WI38 (cell line): ENCODE measurements around the gene FGF14.
"Not testable (repeated sequence)": the region's sequence is repeated elsewhere in the genome, so short reads cannot be mapped to it uniquely, and the experiment has no call there.

ENCODE experiments used
- H3K4me3 ChIP-seq: 2 replicates; pipeline ENCODE4 v1.5.1; 2011; ENCODE audit warnings: low read depth, mild to moderate bottlenecking, control low read depth, low read length
- TF ChIP-seq, protein P1 (sequence below): IDR thresholded peaks from 2 replicates; pipeline ENCODE4 v1.5.1; 2012; ENCODE audit warnings: low read depth, mild to moderate bottlenecking, control low read depth, low read length

FGF14 gene

DNA sequence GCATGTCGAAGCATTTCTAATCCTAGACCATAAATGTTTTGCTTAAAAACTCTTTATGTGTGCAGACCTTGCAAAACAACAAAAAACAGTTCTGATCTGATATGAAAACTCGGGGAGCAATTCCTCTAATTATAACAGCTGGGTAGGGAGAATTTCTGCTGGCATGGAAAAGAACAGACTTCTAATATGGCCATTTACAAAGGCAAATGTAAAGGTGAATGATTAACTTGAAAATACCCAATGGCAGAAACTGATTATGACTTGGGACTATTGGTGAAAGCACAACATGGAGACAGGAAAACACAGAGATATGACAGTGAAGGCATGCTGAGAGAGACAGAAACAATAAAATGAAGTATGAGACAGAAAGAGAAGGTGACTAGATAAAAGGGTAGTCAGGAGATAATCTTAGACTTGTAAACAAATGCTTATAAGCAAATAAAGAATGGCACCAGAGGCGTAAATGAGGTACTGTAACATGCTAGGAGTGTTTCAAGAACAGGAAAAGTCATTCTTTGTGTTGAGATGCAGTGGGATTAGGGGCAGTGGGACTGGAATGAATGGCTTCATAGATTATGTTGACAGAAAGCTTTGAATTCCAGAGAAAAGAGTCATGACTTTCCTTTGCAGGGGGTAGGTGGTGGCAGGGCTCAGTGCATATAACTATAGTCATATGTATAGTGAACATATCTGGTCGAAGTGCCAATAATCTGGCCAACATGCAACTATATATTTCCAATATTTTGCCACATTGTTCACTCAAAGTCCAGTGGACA, 556.4 kb downstream of the FGF14 start:
- H3K4me3 ChIP-seq, result no peak overlapping the region
- TF ChIP-seq, protein P1, sequence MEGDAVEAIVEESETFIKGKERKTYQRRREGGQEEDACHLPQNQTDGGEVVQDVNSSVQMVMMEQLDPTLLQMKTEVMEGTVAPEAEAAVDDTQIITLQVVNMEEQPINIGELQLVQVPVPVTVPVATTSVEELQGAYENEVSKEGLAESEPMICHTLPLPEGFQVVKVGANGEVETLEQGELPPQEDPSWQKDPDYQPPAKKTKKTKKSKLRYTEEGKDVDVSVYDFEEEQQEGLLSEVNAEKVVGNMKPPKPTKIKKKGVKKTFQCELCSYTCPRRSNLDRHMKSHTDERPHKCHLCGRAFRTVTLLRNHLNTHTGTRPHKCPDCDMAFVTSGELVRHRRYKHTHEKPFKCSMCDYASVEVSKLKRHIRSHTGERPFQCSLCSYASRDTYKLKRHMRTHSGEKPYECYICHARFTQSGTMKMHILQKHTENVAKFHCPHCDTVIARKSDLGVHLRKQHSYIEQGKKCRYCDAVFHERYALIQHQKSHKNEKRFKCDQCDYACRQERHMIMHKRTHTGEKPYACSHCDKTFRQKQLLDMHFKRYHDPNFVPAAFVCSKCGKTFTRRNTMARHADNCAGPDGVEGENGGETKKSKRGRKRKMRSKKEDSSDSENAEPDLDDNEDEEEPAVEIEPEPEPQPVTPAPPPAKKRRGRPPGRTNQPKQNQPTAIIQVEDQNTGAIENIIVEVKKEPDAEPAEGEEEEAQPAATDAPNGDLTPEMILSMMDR, result no peak

DNA sequence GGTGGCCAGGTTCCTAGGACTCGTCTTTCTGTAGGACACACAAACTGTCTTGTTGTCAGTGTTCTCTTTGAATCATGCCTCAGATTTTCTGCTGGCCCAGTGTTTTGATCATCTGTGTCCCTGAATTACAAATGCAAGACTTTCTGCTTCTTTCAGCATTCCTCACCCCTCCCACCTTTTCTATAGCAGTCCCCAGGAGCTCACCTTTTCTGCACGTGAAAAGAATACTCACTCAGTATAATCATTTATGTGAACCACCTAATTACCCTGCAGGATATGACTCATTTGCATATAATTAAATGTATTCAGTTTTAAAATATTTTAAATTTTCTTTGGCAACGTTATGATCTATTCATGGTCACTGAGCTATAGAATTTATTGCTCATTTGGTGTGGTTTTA, 560.1 kb downstream of the FGF14 start:
- TF ChIP-seq, protein P1, result no peak

DNA sequence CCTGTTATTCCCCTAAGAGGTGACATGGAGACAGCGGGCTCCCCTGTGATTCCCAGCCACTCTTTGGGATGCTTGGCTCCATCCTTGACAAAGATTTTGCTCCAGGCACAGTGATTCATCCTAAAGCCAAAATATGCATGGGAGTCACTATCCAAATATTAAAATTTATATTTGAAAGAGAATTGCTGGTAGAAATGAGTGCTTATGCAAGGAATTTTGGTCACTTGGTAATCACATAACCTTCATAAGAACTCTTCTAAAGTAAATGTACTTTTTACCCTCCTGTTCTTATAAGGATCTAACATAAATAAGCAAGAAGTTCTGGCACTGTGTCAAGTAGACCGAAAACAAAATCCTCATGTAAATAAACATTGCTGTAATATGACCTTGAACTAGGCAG, 563.5 kb downstream of the FGF14 start:
- H3K4me3 ChIP-seq, result no peak overlapping the region
- TF ChIP-seq, protein P1, result no peak

More for the DNA sequence above, 560.1 kb downstream of the FGF14 start:
- no peak overlapping the region for H3K4me3 ChIP-seq

DNA sequence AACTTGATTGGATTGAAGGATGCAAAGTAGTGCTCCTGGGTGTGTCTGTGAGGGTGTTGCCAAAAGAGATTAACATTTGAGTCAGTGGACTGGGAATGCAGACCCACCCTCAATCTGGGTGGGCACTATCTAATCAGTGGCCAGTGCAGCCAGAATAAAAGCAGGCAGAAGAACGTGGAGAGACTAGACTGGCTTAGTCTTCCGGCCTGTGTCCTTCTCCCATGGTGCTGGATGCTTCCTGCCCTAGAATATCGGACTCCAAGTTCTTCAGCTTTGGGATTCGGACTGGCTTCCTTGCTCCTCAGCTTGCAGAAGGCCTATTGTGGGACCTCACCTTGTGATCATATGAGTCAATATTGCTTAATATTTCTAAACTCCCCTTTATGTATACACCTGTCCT, 564.1 kb downstream of the FGF14 start:
- H3K4me3 ChIP-seq, result not testable (repeated sequence)

DNA sequence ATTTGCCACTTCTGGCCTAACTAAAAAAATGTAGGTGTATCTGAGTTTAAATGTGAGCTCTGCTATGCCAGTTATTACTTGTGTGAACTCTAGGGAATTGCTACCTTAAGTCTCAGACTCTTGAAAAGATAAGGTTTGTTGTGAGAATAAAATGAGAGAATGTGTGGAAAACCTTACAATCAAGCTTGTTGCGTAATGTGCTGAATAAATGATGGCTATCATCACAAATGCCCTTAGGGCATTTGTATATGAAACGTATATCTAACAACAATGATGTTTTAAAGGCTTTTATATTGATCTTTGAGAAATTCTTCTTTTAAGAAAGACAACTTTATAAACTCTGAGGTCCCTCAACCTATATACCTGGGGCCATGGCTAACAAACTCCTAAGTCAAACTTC, 564.6 kb downstream of the FGF14 start:
- TF ChIP-seq, protein P1, result no peak

DNA sequence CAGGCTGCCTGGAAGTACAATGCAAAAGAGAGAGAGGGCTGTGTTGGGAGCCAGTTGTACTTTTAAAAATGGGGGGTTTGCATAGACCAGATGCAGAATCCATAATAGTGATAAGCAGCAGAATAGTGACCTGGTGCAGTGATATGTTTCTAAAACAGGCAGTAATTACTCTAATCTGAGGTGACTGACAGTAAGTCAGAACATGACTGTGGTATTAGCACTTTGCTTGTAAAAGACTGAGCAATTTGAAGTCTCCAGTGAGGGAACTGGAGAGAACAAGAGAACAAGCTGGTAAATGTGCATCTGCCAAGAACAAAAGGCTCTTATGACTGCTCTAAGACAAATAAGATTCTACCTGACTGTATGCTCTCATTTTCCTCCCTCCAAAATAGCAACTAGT, 565.9 kb downstream of the FGF14 start:
- TF ChIP-seq, protein P1, result no peak
- no peak overlapping the region for H3K4me3 ChIP-seq

More for the DNA sequence above, 564.6 kb downstream of the FGF14 start:
- no peak overlapping the region for H3K4me3 ChIP-seq

DNA sequence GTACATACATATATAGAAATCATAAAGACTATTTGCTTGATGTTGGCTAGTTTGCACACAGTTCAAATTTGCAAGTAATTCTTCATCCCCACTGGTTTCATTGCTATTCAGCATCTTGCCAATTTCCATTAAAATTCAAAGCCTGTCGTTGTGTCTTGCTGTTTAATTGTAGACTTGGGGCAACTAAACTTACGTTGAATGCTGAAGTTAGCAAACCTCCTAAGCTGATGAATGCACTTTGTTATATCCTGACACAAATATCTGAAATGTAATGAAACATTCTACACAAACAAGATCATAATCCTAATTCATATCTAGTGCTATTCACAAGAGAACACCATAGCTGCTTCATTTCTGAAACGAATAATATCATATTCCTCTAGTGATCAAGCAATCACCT, 568.2 kb downstream of the FGF14 start:
- TF ChIP-seq, protein P1, result no peak
- no peak overlapping the region for H3K4me3 ChIP-seq

DNA sequence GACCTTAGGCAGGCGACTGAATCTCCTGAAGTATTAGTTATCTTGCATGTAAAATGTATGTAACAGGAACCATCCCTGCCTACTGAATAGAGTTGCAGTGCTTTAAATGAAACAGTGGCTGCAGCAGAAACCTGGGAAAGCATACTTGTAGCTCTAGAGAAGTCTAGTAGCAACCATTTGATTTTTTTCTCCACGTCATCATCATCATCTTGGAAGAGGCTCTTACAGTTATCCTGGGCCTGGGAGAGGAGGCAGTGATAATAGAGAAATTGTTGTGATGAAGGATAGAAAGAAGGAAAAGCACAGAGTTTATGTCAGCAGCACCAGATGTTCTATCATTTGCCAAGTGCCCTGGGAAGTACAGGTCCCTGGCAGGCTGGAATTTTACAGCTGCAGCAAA, 571.8 kb downstream of the FGF14 start:
- TF ChIP-seq, protein P1, result no peak
- no peak overlapping the region for H3K4me3 ChIP-seq
